ENCODE results near the gene MT1H.

Gene MT1H

GRCh38 chr16:56658327-56658875 lies 11.2 kb upstream of the MT1H start:
- TF ChIP-seq HOXA7 (CRISPR knock-in tag; IDR thresholded peaks at IDR 0.05; ENCODE audit: borderline replicate concordance) (no peak), ZNF510 (tag by site-specific recombination; IDR thresholded peaks at IDR 0.05; ENCODE audit: insufficient replicate concordance) (no peak), ZNF280D (tag by site-specific recombination; IDR thresholded peaks at IDR 0.05) (no peak), ZNF514 (tag by site-specific recombination; IDR thresholded peaks at IDR 0.05) (no peak), ZBTB11 (tag by site-specific recombination; conservative IDR thresholded peaks at IDR 0.05; ENCODE audit: low read depth) (no peak), ZNF18 (tag by site-specific recombination; IDR thresholded peaks at IDR 0.05) (no peak), ZNF561 (tag by site-specific recombination; IDR thresholded peaks at IDR 0.05; ENCODE audit: borderline replicate concordance) (no peak), ZNF791 (tag by site-specific recombination; IDR thresholded peaks at IDR 0.05) (no peak), ZEB2 (tag by site-specific recombination; IDR thresholded peaks at IDR 0.05) (no peak), ZNF548 (tag by site-specific recombination; IDR thresholded peaks at IDR 0.05) (no peak), ZNF10 (tag by site-specific recombination; IDR thresholded peaks at IDR 0.05) (no peak), ZNF221 (tag by site-specific recombination; IDR thresholded peaks at IDR 0.05; ENCODE audit: borderline replicate concordance) (no peak), ZBTB6 (tag by site-specific recombination; IDR thresholded peaks at IDR 0.05) (no peak), PRDM10 (tag by site-specific recombination; IDR thresholded peaks at IDR 0.05) (no peak)
- ChIA-PET POLR2A (interaction anchor here (1.2 kb wide), 2 partner anchors 24 to 50 kb away, joined by 5 to 7 read pairs; partner anchors contain the start of genes MT1X and MT2A), CTCF (interaction anchor here (0.6 kb wide), 1 partner anchor 34 kb away, joined by 5 read pairs; no protein-coding TSS in a partner anchor)
- Histone ChIP-seq H3K4me1 (ENCODE audit: control insufficient read depth, insufficient read depth, low read length) (no peaks in the 10 kb centered on the region; the same call in 1 of the 2 replicates), H3K4me3 (ENCODE audit: low read depth, low read length) (no peak overlapping the region), H3K36me3 (ENCODE audit: control insufficient read depth in 2 of 2, insufficient read depth in 1 of 2, low read length in 2 of 2) (no peaks in the 10 kb centered on the region), H3K9me3 (ENCODE audit: control insufficient read depth, insufficient read depth, low read depth, low read length) (no peaks in the 10 kb centered on the region), H3K27ac (ENCODE audit: extremely low read depth, low read depth, low read length) (no peak overlapping the region)
